Fibroblast of gingiva (primary cell): ENCODE data around the gene THPO.
A peak's percentile ranks its signal among the peaks of the same experiment; 100 is the strongest.

Experiments
- DNase-seq: peaks from one replicate; pipeline ENCODE4 v3.0.0-alpha.2; 2011; ENCODE audit warnings: low read depth

THPO gene

DNA sequence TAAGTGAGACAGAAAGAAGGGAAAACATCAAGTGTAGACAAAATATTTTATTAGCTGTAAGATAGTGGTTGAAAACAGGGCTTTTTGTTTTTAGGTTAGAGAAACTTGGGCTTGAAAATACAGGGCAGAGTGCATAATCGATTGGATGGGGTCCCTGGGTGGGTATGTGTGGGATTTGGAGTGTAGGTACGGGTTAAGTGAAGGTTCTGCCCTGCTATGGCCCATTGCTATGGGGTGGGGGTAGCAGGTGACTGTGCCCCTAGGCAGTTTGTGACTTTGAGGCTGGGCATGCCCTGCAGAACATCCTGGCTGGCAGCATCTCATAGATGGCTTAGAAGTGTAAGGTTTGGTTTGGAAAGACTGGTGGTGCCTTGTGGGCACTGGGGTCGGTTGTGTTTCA is 44.3 kb downstream of the THPO start:
- DNase-seq, result no peak

GRCh38 chr3:184333190-184333589 is 44.8 kb downstream of the THPO start:
- no peak for DNase-seq

GRCh38 chr3:184332370-184333090 is 45.5 kb downstream of the THPO start:
- DNase-seq, result peak; percentile 61

GRCh38 chr3:184328516-184328915 is 49.5 kb downstream of the THPO start:
- no peak for DNase-seq

DNA sequence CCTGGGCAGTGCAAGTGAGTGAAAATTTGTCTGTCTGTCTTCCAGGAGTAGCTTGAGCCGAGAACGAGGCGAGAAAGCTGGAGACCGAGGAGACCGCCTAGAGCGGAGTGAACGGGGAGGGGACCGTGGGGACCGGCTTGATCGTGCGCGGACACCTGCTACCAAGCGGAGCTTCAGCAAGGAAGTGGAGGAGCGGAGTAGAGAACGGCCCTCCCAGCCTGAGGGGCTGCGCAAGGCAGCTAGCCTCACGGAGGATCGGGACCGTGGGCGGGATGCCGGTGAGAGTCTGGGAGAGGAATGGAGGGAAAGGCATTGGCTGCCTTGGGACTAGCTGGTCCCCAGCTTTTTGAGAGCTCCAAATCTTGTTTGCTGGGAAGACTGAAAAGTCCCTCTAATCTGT is 50.8 kb downstream of the THPO start:
- DNase-seq, result no peak

DNA sequence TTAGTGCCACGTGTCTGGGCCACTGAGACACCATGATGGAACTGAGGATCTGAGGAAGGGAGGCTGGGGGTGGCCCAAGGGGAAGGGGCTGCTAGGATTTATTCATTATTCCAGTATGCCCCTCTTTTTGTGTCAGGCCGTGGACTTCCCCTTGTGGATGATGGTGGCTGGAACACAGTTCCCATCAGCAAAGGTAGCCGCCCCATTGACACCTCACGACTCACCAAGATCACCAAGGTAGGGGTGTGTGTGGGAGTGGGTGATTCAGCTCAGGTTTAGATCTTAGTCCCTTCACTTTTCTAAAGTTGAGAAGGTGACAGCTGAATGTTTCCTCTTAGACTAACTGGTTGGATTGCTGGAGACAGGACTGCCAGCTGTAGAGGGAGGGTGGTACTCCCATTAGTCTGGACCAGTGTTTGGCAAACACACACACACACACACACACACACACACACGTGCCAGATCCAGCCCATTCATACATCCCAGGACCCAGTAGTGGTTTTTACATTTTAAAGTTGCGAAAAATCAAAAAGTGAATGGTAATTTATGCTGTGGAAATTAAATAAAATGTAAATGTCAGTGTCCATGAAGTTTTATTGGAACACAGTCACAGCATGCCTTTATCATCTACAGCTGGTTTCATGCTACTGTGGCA is 52.2 kb downstream of the THPO start:
- no peak for DNase-seq

- DNase-seq, result no peak
These were observed 52.7 kb downstream of the THPO start for GRCh38 chr3:184325269-184325668.

DNA sequence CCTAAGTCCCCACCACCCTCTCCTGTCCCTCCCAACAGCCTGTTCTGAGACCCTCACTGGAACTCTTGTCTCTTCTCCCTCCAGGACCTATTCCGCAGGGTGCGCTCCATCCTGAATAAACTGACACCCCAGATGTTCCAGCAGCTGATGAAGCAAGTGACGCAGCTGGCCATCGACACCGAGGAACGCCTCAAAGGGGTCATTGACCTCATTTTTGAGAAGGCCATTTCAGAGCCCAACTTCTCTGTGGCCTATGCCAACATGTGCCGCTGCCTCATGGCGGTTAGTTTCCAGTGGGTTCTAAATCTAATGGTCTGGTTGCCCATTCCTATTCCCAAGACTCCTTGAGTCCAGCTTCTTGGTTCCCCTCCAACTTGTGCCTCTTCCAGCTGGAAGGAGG is 54.3 kb downstream of the THPO start:
- no peak for DNase-seq

GRCh38 chr3:184322731-184323487 is 55.1 kb downstream of the THPO start:
- DNase-seq, result peak; percentile 87
